ENCODE data around the gene CAT. TPM values are rescaled to one million over a fixed set of nuclear protein-coding genes. Genes with fewer than 3 reads are reported as not detected.
A peak's percentile ranks its signal among the peaks of the same experiment; 100 is the strongest.

Gene CAT
- total RNA-seq, 1 experiment from 2014 or later: 53.9 TPM

DNA sequence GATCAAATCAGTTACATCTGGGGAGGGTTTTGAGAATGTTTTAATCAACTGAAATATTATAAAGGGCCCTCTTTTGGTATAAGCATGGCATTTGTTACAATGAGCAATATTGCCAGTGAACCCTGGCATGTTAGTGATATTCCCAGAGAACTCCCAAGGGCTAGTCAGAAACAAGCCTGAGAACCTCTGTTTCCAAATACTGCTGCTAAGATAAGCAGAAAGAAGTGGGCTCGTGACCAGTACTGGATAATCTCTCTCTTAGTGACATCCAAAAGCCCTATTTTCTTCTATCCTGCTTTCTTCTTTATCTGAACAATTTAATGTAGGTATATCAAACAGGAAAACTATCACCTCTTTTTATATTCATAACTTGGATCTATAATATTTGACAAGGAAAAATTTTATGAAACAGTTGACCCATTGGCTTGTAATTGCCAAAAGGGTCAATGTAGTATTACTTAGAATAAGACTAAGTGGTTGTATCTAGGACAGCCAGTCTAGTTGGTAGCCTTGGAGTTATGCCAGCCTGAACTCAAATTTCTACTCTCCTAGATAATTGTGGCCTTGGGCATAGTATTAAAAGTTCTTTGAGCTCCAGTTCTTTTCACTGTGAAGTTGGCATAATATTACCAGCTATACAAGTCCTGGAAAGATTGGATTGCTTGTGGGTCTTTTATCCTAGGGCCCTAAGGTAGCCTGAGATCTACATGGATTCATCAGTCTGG is 15.7 kb downstream of the CAT start:
- Histone ChIP-seq H3K9me3 (replicated peaks) (no peaks in the 10 kb centered on the region), H3K36me3 (peaks cover 50% of the 10 kb centered on the region), H3K4me1 (replicated peaks) (peaks cover 7% of the 10 kb centered on the region), H3K27ac (no peak overlapping the region), H3K4me3 (no peak overlapping the region), H3K27me3 (replicated peaks) (no peaks in the 10 kb centered on the region)
- no peak for DNase-seq (ENCODE audit: low read depth in 1 of 2, low spot score in 2 of 2)

DNA sequence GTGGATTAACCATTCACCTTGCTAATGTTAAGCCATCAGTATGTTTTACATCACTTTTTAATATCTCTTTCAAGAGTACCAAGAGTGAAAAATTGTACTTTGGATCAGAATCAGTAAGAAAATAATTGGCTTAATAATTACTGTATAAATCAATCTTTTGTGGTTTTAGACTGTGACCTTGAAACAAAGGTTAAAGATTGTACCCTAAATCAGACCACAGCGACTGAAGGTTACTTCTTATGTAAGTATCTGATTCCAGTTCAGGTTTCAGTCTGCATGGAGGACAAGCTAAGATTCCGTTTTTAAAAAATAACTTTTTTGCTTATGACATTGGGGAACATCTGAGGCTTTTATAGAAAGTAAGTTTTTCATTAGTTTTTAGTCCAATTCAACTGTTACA is 18.9 kb downstream of the CAT start:
- Histone ChIP-seq H3K27me3 (replicated peaks) (no peaks in the 10 kb centered on the region), H3K4me1 (replicated peaks) (peaks cover 7% of the 10 kb centered on the region), H3K4me3 (no peak overlapping the region), H3K9me3 (replicated peaks) (no peaks in the 10 kb centered on the region), H3K36me3 (peaks cover 42% of the 10 kb centered on the region), H3K27ac (no peak overlapping the region)
- no peak for DNase-seq (ENCODE audit: low read depth in 1 of 2, low spot score in 2 of 2)

DNA sequence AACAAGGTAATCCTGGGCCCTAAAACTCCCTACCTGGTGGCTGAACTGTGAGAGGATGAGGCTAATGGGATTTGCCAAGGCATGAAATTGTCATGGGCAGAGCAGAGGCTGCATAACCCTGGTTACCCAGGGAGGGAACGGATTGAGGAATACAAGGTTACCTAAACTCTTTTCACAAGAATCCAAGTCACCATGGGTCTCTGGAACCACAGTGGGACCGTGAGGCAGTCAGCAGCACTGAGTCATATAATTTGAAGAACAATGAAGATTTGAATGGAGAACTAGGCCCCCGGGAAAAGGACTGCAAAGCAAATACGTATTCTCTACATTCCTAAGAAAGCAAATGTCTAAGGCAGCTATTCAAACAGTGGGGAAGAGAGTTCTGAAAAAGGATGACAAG is 19.8 kb downstream of the CAT start:
- Histone ChIP-seq H3K27me3 (replicated peaks) (no peaks in the 10 kb centered on the region), H3K4me3 (no peak overlapping the region), H3K4me1 (replicated peaks) (peaks cover 7% of the 10 kb centered on the region), H3K36me3 (peaks cover 36% of the 10 kb centered on the region), H3K9me3 (replicated peaks) (no peaks in the 10 kb centered on the region), H3K27ac (no peak overlapping the region)
- DNase-seq (ENCODE audit: low read depth in 1 of 2, low spot score in 2 of 2): peak in 1 of 2 experiments; percentile 26

DNA sequence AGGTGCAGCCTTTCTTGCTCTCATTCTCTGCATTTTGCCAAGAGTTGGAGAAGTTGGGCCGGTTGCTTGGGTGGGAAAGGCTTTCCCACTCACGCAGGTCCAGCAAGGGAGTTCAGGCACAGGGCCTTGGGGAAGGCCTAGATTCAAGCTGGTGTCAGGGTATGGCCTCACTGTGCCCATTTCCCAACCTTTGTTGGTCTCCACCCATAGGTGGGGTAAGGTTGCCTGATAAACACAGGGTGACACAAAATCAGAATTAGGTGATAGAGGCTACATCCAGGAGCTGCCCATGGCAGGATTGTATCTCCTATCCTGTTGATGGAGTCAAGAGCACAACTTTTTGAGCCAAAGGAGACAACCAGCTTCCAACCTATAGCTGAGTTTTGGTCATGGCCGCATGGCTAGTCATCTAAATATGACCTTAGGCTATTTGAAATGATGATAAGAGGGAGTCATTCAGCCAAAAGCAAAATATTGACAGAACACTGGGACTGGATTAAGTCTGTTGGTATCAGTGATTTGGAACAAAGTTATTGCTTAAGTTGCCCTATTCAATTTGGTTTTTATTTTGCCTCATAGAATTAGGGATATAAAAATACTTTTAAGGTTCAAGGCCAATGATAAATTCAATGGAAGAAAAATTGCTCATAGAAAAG is 20.9 kb downstream of the CAT start:
- no peak overlapping the region for H3K27ac ChIP-seq
- H3K4me3 ChIP-seq: no peak overlapping the region
- H3K27me3 ChIP-seq (replicated peaks): no peaks in the 10 kb centered on the region
- H3K9me3 ChIP-seq (replicated peaks): no peaks in the 10 kb centered on the region
- peaks cover 37% of the 10 kb centered on the region for H3K36me3 ChIP-seq
- no peak for DNase-seq (ENCODE audit: low read depth in 1 of 2, low spot score in 2 of 2)
- peaks cover 7% of the 10 kb centered on the region for H3K4me1 ChIP-seq (replicated peaks)

DNA sequence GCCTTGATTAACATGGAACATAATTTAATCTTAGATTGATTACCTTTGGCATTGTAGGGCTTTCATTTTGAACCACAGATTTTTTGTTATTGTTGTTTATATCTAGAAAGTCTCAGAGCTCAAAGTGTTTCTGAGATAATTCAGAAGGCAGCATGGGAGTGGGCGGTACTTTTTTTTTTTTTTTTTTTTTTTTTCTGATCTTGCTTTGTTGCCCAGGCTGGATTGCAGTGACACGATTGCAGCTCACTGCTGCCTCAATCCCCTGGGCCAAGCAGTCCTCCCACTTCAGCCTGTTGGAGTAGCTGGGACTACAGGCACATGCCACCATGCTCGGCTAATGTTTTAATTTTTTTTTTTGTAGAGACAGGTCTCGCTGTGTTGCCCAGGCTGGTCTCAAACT is 21.5 kb downstream of the CAT start:
- Histone ChIP-seq H3K36me3 (peaks cover 33% of the 10 kb centered on the region), H3K27ac (no peak overlapping the region), H3K4me1 (replicated peaks) (peaks cover 7% of the 10 kb centered on the region), H3K9me3 (replicated peaks) (no peaks in the 10 kb centered on the region), H3K27me3 (replicated peaks) (no peaks in the 10 kb centered on the region), H3K4me3 (no peak overlapping the region)
- DNase-seq (ENCODE audit: low read depth in 1 of 2, low spot score in 2 of 2): no peak

DNA sequence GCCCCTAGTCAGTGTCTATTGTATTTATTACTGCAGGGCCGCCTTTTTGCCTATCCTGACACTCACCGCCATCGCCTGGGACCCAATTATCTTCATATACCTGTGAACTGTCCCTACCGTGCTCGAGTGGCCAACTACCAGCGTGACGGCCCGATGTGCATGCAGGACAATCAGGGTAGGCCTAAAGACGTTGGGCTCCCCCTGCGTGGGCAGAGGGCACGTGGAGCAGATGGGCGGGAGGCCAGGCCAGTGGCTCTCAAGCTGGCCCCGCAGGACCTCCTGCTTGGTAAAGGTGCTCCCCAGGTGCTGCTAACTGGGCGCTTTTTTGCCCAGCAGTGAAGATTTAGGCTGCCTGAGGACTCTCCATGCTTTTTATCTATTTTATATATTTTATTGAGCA is 22.5 kb downstream of the CAT start:
- Histone ChIP-seq H3K4me1 (replicated peaks) (peaks cover 7% of the 10 kb centered on the region), H3K9me3 (replicated peaks) (no peaks in the 10 kb centered on the region), H3K36me3 (peaks cover 39% of the 10 kb centered on the region), H3K27ac (no peak overlapping the region), H3K4me3 (no peak overlapping the region), H3K27me3 (replicated peaks) (no peaks in the 10 kb centered on the region)
- DNase-seq (ENCODE audit: low read depth in 1 of 2, low spot score in 2 of 2): no peak

DNA sequence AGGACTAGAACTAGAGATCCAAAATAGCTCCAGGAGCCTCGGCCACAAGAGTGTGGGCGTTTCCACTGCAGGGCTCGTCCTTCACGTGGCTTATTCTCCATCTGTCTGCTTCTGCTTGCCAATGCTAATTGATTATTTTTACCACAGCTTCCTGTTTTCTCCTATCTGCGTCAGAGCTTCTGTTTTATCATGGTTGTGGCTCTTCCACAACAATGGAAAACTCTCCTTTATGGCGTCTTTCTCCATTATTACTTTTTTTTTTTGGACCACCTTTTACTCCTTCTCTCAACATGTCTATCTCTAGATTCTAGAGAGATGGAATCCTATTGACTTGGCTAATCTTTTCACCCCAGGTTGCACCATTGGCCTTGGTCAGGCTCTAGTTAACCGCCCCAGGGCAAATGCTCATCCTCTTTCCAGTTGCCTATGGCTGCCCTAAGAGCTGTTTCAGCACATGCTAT is 25.9 kb downstream of the CAT start:
- no peak for DNase-seq (ENCODE audit: low read depth in 1 of 2, low spot score in 2 of 2)
- Histone ChIP-seq H3K27ac (no peak overlapping the region), H3K36me3 (peaks cover 25% of the 10 kb centered on the region)

DNA sequence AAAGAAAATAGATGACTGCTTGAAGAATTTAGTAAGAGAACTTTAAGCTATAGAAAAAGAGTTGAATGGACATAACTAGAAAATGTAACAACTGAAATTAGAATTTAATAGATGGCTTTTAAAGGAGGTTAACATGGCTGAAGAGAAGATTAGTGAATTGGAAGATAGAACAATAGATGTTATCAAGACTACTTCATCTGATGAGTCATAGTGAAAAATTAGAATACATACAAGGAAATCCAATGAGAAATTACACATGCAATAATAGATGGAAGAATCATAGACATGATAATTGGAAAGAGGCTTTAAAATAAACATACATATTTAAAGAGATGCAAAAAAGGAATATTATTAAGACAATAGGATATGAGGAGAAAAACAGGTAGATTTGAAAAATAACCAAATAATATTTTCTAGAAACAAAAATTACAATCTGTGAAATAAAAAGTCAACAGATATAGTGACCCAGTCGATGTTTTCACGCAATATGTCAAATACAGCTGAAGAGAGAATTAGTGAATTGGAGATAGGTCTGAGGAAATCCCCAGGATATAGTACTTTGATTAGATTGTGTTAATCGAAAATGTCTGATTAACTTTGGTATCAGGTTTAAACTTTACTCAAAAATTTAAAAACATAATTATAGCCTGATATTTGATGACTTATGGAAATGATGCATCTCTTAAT is 28.2 kb downstream of the CAT start:
- H3K36me3 ChIP-seq: peaks cover 21% of the 10 kb centered on the region
- H3K9me3 ChIP-seq (replicated peaks): no peaks in the 10 kb centered on the region
- no peak for DNase-seq (ENCODE audit: low read depth in 1 of 2, low spot score in 2 of 2)

More for the DNA sequence above, 25.9 kb downstream of the CAT start:
- Histone ChIP-seq H3K4me3 (no peak overlapping the region), H3K4me1 (replicated peaks) (no peaks in the 10 kb centered on the region), H3K9me3 (replicated peaks) (no peaks in the 10 kb centered on the region), H3K27me3 (replicated peaks) (no peaks in the 10 kb centered on the region)

DNA sequence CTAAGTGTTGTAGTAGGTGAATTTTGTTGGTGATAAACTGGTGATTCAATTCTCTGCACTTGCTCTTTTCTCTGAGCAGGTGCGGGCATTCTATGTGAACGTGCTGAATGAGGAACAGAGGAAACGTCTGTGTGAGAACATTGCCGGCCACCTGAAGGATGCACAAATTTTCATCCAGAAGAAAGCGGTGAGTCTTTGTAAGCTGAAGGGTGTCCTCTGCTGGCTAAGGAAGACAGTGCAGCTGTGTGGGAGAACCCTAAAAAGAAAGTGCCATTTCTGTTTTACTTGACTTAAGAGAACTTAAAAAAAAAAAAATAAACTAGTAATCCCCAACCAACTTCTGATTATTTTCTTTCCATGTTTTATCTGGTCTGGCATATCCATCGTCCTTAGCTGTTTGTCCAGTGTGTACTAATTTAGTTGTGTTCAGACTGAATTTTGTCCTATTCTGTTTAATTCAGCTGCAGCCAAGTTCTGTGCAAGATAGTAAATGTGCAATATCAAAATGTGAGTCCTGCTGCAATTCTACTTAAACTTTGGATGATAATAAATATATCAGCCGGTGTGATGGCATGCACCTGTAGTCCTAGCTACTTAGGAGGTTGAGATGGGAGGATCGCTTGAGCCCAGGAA is 29.6 kb downstream of the CAT start:
- Histone ChIP-seq H3K9me3 (replicated peaks) (no peaks in the 10 kb centered on the region), H3K27ac (no peak overlapping the region), H3K27me3 (replicated peaks) (peaks cover 3% of the 10 kb centered on the region; the same call in 1 of the 2 replicates), H3K36me3 (peaks cover 21% of the 10 kb centered on the region), H3K4me3 (no peak overlapping the region), H3K4me1 (replicated peaks) (no peaks in the 10 kb centered on the region)
- DNase-seq (ENCODE audit: low read depth in 1 of 2, low spot score in 2 of 2): peak in 1 of 2 experiments; percentile 14

More for the DNA sequence above, 28.2 kb downstream of the CAT start:
- no peaks in the 10 kb centered on the region for H3K4me1 ChIP-seq (replicated peaks)
- H3K27me3 ChIP-seq (replicated peaks): no peaks in the 10 kb centered on the region
- H3K4me3 ChIP-seq: no peak overlapping the region
- H3K27ac ChIP-seq: no peak overlapping the region

DNA sequence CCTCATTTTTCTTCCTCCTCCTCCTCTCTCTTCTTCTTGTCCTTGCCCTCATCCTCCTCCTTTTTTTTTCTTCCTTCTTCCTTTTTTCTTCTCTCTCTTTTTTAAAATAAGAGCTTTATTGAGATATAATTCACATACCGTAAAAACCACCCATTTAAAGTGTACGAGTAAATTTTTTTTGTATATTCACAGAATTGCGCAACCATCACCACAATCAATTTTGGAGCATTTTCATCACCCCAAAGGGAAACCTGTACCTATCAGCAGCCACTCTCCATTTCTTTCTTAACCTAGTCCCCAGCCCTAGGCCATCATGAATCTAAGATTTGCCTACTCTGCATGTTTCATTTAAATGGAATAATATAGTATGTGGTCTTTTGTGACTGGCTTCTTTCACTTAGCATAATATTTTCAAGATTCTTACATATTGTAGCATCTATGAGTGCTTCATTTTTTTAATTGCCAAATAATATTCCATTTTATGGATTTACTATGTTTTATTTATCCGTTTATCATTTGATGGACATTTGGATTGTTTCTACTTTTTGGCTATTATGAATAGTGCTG is 35.0 kb downstream of the CAT start:
- no peak for DNase-seq (ENCODE audit: low read depth in 1 of 2, low spot score in 2 of 2)
- peaks cover under 1% of the 10 kb centered on the region for H3K36me3 ChIP-seq
- H3K4me3 ChIP-seq: no peak overlapping the region
- no peaks in the 10 kb centered on the region for H3K4me1 ChIP-seq (replicated peaks)
- H3K27ac ChIP-seq: no peak overlapping the region
- no peaks in the 10 kb centered on the region for H3K9me3 ChIP-seq (replicated peaks)
- H3K27me3 ChIP-seq (replicated peaks): peaks cover 14% of the 10 kb centered on the region

DNA sequence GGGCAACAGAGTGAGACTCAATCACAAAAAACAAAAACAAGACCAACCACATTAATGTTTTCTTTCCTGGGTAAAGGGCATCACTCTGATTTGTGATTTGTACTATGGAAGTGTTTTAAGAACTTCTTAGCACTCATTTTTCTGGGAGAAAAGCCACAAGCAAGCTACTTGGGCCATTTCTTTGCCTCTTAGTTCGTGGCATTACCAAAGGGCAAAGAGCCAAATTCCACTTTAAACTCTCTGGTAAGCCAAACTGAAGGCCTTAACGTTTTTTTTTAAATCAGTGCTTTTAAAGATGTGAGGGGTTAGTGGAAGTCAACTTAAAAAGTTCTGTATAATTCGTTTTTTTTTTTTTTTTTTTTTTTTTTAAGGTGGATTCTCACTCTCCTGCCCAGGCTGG is 36.9 kb downstream of the CAT start:
- no peak for DNase-seq (ENCODE audit: low read depth in 1 of 2, low spot score in 2 of 2)
- Histone ChIP-seq H3K4me1 (replicated peaks) (no peaks in the 10 kb centered on the region), H3K27me3 (replicated peaks) (peaks cover 29% of the 10 kb centered on the region), H3K27ac (no peak overlapping the region), H3K36me3 (no peaks in the 10 kb centered on the region; the same call in 1 of the 2 replicates), H3K4me3 (no peak overlapping the region), H3K9me3 (replicated peaks) (no peaks in the 10 kb centered on the region)

DNA sequence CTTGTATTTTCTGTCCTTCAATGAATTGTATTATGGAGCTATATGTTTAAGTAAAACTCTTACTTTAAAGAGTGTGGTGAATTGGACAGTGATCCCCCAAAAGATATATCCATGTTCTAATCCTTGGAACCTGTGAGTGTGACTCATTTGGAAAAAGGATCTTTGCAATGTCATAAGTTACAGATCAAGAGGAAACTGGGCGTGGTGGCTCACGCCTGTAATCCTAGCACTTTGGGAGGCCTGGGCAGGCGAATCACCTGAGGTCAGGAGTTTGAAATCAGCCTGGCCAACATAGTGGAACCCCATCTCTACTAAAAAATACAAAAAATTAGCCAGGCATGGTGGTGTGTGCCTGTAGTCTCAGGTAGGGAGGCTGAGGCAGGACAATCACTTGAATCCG is 38.1 kb downstream of the CAT start:
- peaks cover 34% of the 10 kb centered on the region for H3K27me3 ChIP-seq (replicated peaks)
- no peaks in the 10 kb centered on the region for H3K4me1 ChIP-seq (replicated peaks)
- no peak for DNase-seq (ENCODE audit: low read depth in 1 of 2, low spot score in 2 of 2)
- H3K9me3 ChIP-seq (replicated peaks): no peaks in the 10 kb centered on the region
- H3K27ac ChIP-seq: no peak overlapping the region
- no peaks in the 10 kb centered on the region for H3K36me3 ChIP-seq
- no peak overlapping the region for H3K4me3 ChIP-seq

DNA sequence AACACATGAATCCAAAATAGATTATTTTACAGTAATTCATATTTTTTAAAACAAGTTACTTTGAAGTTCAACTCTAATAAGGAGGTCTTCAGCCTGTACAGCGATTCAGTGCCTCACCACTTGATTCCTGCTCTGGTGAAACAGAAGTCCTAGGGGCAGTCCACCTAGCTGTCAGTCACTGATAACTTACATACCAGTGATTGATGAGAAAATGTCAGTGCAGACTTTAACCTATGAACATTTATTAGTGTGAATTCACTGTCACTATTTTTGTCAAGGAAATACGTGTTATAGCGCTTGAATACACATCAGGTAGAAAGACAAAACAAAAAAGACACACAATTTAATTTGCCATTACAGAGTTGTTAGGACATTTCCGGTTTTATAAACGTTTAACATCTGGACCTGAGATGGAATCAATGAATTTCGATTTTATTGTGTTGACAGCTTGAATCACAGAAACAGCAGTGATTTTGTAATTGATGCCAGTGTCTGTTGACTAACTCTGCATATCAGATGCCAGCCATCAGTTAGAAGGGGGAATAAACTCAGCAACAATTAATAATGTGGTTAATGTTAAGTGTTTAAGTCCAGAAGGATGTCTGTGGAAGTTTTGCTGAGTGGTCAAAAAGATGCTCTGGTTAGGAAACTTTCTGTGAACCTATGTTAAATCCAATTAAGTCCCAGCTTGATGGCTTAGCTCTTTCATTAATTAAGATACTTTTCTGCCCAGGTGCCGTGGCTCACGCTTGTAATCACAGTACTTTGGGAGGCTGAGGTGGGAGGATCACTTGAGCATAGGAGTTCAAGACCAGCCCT is 40.3 kb downstream of the CAT start:
- Histone ChIP-seq H3K27me3 (replicated peaks) (peaks cover 30% of the 10 kb centered on the region), H3K4me1 (replicated peaks) (no peaks in the 10 kb centered on the region), H3K36me3 (no peaks in the 10 kb centered on the region), H3K9me3 (replicated peaks) (no peaks in the 10 kb centered on the region), H3K27ac (no peak overlapping the region), H3K4me3 (no peak overlapping the region)
- no peak for DNase-seq (ENCODE audit: low read depth in 1 of 2, low spot score in 2 of 2)
